A549 treated with Mapracorat at 1 μM for 4 hours (cell line): Measurements from ENCODE around the gene LTA. TPM values are rescaled to one million over a fixed set of nuclear protein-coding genes. Genes with fewer than 3 reads are reported as not detected.

Experiments
- total RNA-seq: library from RNA; stranded (reverse); fragments of 200-300 nt; extraction: Qiagen RNA extraction; gene quantifications from 5 replicates; pipeline ENCODE4 v1.2.3, GENCODE V29; 2022

LTA gene
- 0.10 to 0.16 TPM (median 0.12 TPM) in 3 of 5 replicates, not detected in the others for total RNA-seq

GRCh38 chr6:31572041-31572911, at the start of gene LTA:
LTA (plus strand) TSS chr6:31572289; CDS start chr6:31572743, 454 bp downstream.

GRCh38 chr6:31528821-31529328, 43.2 kb upstream of the LTA start, which contains the start of gene MCCD1:
MCCD1 (plus strand) TSS chr6:31528962; CDS start chr6:31529015, 53 bp downstream.

GRCh38 chr6:31541658-31542521, 30.2 kb upstream of the LTA start, which contains the start of gene DDX39B:
DDX39B (minus strand) TSS chr6:31542003; CDS start chr6:31540532, 1,471 bp downstream.

GRCh38 chr6:31546339-31546957, 25.6 kb upstream of the LTA start, which contains the start of gene ATP6V1G2:
ATP6V1G2 (minus strand) TSS chr6:31546608; CDS start chr6:31546559, 49 bp downstream.

GRCh38 chr6:31546958-31547726, 24.9 kb upstream of the LTA start, which contains the start of gene NFKBIL1:
NFKBIL1 (plus strand) TSS chr6:31547608; CDS start chr6:31547695, 87 bp downstream.

GRCh38 chr6:31575335-31575901, 3.3 kb downstream of the LTA start, which contains the start of gene TNF:
TNF (plus strand) TSS chr6:31575565; CDS start chr6:31575742, 177 bp downstream.

GRCh38 chr6:31582230-31582643, 10.1 kb downstream of the LTA start, which contains the start of gene LTB:
LTB (minus strand) TSS chr6:31582424; CDS start chr6:31582417, 7 bp downstream.

GRCh38 chr6:31586008-31586407, 13.9 kb downstream of the LTA start, which contains the start of gene LST1:
LST1 (plus strand) TSS chr6:31586277; CDS start chr6:31587300, 1,023 bp downstream.

GRCh38 chr6:31614684-31615578, 42.8 kb downstream of the LTA start, which contains the start of gene AIF1:
AIF1 (plus strand) TSS chr6:31615234; CDS start chr6:31615330, 96 bp downstream.

GRCh38 chr6:31620586-31621319, 48.7 kb downstream of the LTA start, which contains the start of gene PRRC2A:
PRRC2A (plus strand) TSS chr6:31620715; CDS start chr6:31622790, 2,075 bp downstream.

Other genes starting within 250 kb of the LTA start
- 22.1 to 33.1 TPM (median 23.8 TPM) in 5 replicates for gene HLA-B, start 215.1 kb upstream of the LTA start, total RNA-seq
- gene MICA, start 168.7 kb upstream of the LTA start, total RNA-seq, result 26.9 to 30.3 TPM (median 28.5 TPM) in 5 replicates
- gene MICB, start 74.1 kb upstream of the LTA start, total RNA-seq, result 6.0 to 8.1 TPM (median 7.5 TPM) in 5 replicates
- gene MCCD1, start 43.3 kb upstream of the LTA start, total RNA-seq, result not detected in 5 replicates
- 336 to 391 TPM (median 386 TPM) in 5 replicates for gene DDX39B, start 30.3 kb upstream of the LTA start, total RNA-seq
- 0.35 to 0.98 TPM (median 0.50 TPM) in 5 replicates for gene ATP6V1G2, start 25.7 kb upstream of the LTA start, total RNA-seq
- gene NFKBIL1, start 24.7 kb upstream of the LTA start, total RNA-seq, result 9.0 to 12.4 TPM (median 11.7 TPM) in 5 replicates
- 0.07 to 0.15 TPM (median 0.14 TPM) in 3 of 5 replicates, not detected in the others for gene TNF, start 3.3 kb downstream of the LTA start, total RNA-seq
- gene LTB, start 10.1 kb downstream of the LTA start, total RNA-seq, result 0.35 to 0.88 TPM (median 0.51 TPM) in 5 replicates
- gene LST1, start 14.0 kb downstream of the LTA start, total RNA-seq, result 0.16 to 0.36 TPM in 2 of 5 replicates, not detected in the others
- gene NCR3, start 20.7 kb downstream of the LTA start, total RNA-seq, result not detected in 5 replicates
- not detected in 5 replicates for gene AIF1, start 42.9 kb downstream of the LTA start, total RNA-seq
- 68.4 to 87.7 TPM (median 84.8 TPM) in 5 replicates for gene PRRC2A, start 48.4 kb downstream of the LTA start, total RNA-seq
- gene BAG6, start 80.4 kb downstream of the LTA start, total RNA-seq, result 106 to 148 TPM (median 138 TPM) in 5 replicates
- 2.8 to 3.7 TPM (median 2.9 TPM) in 5 replicates for gene APOM, start 83.6 kb downstream of the LTA start, total RNA-seq
- gene C6orf47, start 88.5 kb downstream of the LTA start, total RNA-seq, result 11.1 to 12.4 TPM (median 11.6 TPM) in 5 replicates
- gene GPANK1, start 92.7 kb downstream of the LTA start, total RNA-seq, result 10.2 to 12.1 TPM (median 11.4 TPM) in 5 replicates
- gene CSNK2B, start 93.8 kb downstream of the LTA start, total RNA-seq, result 167 to 177 TPM (median 171 TPM) in 5 replicates
- 2.1 to 5.7 TPM (median 3.8 TPM) in 5 replicates for gene LY6G5B, start 97.7 kb downstream of the LTA start, total RNA-seq
- gene LY6G5C, start 108.8 kb downstream of the LTA start, total RNA-seq, result 0.92 to 1.6 TPM (median 1.1 TPM) in 5 replicates
- 11.3 to 19.8 TPM (median 18.4 TPM) in 5 replicates for gene ABHD16A, start 131.0 kb downstream of the LTA start, total RNA-seq
- gene LY6G6F, start 134.6 kb downstream of the LTA start, total RNA-seq, result not detected in 5 replicates
- not detected in 5 replicates for gene LY6G6D, start 143.1 kb downstream of the LTA start, total RNA-seq
- gene LY6G6C, start 149.5 kb downstream of the LTA start, total RNA-seq, result 0.21 to 0.24 TPM (median 0.23 TPM) in 3 of 5 replicates, not detected in the others
- gene MPIG6B, start 151.1 kb downstream of the LTA start, total RNA-seq, result not detected in 5 replicates
- gene DDAH2, start 157.0 kb downstream of the LTA start, total RNA-seq, result 28.3 to 32.5 TPM (median 31.8 TPM) in 5 replicates
- gene CLIC1, start 164.2 kb downstream of the LTA start, total RNA-seq, result 471 to 496 TPM (median 485 TPM) in 5 replicates
- gene MSH5, start 167.7 kb downstream of the LTA start, total RNA-seq, result 11.8 to 15.5 TPM (median 13.1 TPM) in 5 replicates
- gene SAPCD1, start 190.4 kb downstream of the LTA start, total RNA-seq, result 2.6 to 5.2 TPM (median 4.3 TPM) in 5 replicates
- 0.72 to 2.2 TPM (median 1.4 TPM) in 5 replicates for gene VWA7, start 205.0 kb downstream of the LTA start, total RNA-seq
- 45.6 to 60.9 TPM (median 53.8 TPM) in 5 replicates for gene VARS1, start 223.5 kb downstream of the LTA start, total RNA-seq
- gene LSM2, start 234.7 kb downstream of the LTA start, total RNA-seq, result 51.0 to 62.8 TPM (median 60.8 TPM) in 5 replicates
- gene HSPA1L, start 243.0 kb downstream of the LTA start, total RNA-seq, result 1.3 to 1.8 TPM (median 1.5 TPM) in 5 replicates
- 132 to 252 TPM (median 194 TPM) in 5 replicates for gene HSPA1A, start 243.3 kb downstream of the LTA start, total RNA-seq